Measurements from ENCODE around the gene CD247. TPM values are rescaled to one million over a fixed set of nuclear protein-coding genes. Genes with fewer than 3 reads are reported as not detected.

Gene CD247
- total RNA-seq, 1 donor: not detected

GRCh38 chr1:167442142-167442848 lies 76.0 kb downstream of the CD247 start:
- DNase-seq (ENCODE audit: low read depth): peak; percentile 71
- no peak overlapping the region for H3K4me3 ChIP-seq (ENCODE audit: low read depth, low read length)
- peak; percentile 92 for TF ChIP-seq CTCF (IDR thresholded peaks at IDR 0.05; ENCODE audit: insufficient read depth, low read depth, low read length)

DNA sequence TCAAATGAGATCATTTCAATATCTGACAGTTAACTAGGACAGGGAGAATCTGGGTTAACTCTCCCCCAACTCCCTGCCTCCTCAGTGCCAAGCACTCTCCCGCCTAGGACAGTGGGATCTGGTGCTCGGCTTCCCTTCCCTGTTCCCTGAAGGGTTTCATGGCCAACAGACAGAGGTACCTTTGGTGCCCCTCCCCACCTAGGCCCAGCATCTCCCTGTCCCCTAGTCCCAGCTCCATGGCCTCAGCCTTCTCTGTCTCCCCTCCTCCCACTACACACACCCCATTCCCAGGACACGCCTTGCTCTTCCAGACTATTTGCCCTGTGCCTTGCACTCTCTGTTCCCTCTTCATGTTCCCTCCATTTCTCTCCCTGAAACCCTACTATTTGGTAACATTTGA lies 77.1 kb downstream of the CD247 start:
- no peak overlapping the region for H3K4me3 ChIP-seq (ENCODE audit: low read depth, low read length)
- no peak for DNase-seq (ENCODE audit: low read depth)
- TF ChIP-seq CTCF (IDR thresholded peaks at IDR 0.05; ENCODE audit: insufficient read depth, low read depth, low read length): no peak

GRCh38 chr1:167440776-167441175 lies 77.6 kb downstream of the CD247 start:
- no peak for TF ChIP-seq CTCF (IDR thresholded peaks at IDR 0.05; ENCODE audit: insufficient read depth, low read depth, low read length)
- no peak overlapping the region for H3K4me3 ChIP-seq (ENCODE audit: low read depth, low read length)
- no peak for DNase-seq (ENCODE audit: low read depth)

DNA sequence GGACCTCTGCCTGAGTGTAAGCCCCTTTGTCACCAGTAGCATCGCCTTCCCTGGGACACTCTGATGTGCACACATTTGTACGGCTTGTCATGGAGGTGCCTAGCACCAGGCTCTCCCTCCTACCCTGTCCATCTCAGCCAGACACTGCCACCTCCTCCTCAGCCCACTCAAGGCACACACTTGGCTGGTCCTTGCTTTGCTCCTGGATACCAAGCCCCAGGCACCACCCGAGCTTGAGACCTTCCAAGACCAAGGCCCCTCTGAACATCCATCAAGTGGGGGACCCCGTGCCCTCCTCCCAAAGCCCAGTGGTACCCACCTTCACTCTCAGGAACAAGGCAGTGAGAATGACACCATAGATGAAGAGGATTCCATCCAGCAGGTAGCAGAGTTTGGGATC lies 78.0 kb downstream of the CD247 start:
- H3K4me3 ChIP-seq (ENCODE audit: low read depth, low read length): no peak overlapping the region
- DNase-seq (ENCODE audit: low read depth): no peak
- no peak for TF ChIP-seq CTCF (IDR thresholded peaks at IDR 0.05; ENCODE audit: insufficient read depth, low read depth, low read length)

DNA sequence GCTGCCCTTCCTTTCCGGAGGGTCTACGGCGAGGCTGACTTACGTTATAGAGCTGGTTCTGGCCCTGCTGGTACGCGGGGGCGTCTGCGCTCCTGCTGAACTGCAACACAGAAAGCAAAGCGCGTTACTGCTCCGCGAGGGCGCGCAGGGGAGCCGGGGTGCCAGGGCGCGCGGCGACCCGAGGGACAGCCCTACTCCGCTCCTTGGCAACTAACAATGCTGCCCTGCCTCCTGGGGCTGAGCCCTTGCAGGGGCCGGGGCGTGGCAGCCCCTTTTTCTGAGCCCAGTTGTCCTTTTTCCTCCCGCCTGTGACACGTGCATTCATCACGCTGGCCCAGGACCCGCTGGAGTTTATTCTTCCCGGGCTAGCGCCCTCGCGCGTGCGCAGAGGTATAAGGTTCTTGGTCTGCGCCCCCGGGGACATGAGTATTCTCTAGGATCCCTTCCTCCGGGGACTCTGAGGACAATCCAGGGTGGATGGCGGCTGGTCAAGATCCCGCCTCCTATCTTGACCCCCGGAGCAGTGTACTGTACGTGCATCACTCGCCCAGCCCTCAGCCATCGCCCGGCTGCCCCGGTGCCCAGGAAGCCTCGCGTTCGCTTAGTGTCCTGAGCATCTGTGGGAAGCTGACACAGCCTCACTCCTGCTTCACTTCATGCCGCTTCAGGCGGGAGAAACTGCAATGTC lies 78.9 kb downstream of the CD247 start:
- peak overlapping the region; percentile 47 for H3K4me3 ChIP-seq (ENCODE audit: low read depth, low read length)
- TF ChIP-seq CTCF (IDR thresholded peaks at IDR 0.05; ENCODE audit: insufficient read depth, low read depth, low read length): peak; percentile 17
- peak; percentile 39 for DNase-seq (ENCODE audit: low read depth)

DNA sequence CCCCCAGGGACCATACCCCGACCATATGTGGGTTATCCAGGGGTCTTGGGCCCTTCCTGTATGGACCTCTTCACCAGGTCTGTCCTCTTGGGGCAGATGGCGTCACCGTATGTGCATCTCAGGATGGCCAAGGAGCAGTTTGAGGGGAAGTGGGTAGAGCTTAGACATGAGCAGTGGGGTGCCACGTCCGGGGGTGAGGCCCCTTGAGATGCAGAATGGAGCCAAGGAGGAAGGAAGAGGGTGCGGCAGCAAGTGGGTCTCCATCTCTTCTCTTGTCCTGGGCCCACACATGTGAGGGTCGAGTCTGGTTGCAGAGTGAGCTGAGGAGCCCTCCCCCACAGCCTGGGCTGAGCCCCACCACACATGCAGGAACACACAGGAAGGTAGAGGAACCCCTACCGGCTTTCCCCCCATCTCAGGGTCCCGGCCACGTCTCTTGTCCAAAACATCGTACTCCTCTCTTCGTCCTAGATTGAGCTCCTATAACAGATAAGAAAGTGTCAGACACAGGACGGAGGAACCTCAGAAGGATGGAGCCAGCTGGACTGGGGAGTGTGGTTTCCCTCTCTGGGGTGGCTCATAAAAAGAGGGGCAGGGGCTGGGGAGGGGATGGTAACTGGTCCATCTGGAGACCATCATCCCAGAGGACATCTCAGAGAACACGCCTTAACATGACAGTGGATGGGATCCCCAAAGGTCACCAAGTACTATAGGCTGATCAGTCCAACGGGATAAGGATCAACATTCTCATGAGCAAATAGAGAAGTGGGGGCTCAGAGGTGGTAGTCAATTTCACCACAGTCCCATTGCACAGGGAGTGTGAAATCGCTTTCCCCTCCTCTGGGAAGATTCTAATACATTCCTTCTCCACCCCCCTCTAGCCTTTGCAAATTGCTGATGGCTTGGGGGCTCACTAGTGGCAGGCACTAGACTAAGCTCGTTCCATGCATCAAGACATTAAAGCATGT lies 79.9 kb downstream of the CD247 start:
- H3K4me3 ChIP-seq (ENCODE audit: low read depth, low read length): no peak overlapping the region

More for the DNA sequence above, 79.9 kb downstream of the CD247 start:
- no peak for DNase-seq (ENCODE audit: low read depth)
- TF ChIP-seq CTCF (IDR thresholded peaks at IDR 0.05; ENCODE audit: insufficient read depth, low read depth, low read length): no peak

All from fibroblast of villous mesenchyme (primary cell).